GM18502 (cell line): ENCODE data around the gene ADD1.
A peak's percentile ranks its signal among the peaks of the same experiment; 100 is the strongest.
"Not testable (repeated sequence)": the region's sequence is repeated elsewhere in the genome, so short reads cannot be mapped to it uniquely, and the experiment has no call there.

ENCODE experiments used
- ATAC-seq: cut with Tn5 transposase; IDR thresholded peaks from one replicate; pipeline ENCODE4 v1.9.1; 2021; ENCODE audit warnings: mild to moderate bottlenecking; ENCODE audit not compliant: unreplicated experiment, poor library complexity

Gene ADD1

GRCh38 chr4:2930135-2930757, 86.6 kb downstream of the ADD1 start:
- ATAC-seq: no peak

GRCh38 chr4:2930758-2931511, 87.3 kb downstream of the ADD1 start:
- ATAC-seq: no peak

- peak; percentile 40 for ATAC-seq
These were observed 88.1 kb downstream of the ADD1 start for GRCh38 chr4:2931512-2932301.

DNA sequence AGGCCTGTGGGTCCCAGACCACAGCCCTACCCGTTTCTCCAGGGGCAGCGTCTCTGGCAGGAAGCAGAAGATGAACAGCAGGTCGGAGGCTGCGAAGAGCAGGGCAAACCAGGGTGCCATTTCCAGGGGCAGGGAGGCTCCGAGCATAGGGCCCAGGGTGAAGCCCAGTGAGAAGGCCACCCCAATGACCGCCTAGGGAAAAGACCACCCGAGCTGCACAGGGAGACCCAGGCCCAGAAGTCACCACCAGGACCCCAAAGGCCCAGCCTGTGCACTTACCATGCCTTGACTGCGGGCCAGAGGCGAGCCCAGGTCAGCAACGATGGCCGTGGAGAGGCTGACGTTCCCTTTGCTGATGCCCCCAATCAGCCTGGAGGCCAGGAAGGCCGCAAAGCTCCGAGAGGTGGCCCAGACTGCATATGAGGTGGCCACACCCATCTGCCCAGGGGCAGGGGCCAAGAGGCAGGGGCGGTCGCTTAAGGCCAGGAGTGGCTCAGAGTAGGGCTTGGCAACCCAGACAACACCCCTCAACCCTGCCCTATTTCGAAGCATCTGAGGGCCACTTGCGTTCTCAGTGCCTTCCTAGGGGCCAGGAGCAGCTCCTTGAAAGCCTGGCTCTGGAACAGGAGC, 88.8 kb downstream of the ADD1 start:
- ATAC-seq: no peak

DNA sequence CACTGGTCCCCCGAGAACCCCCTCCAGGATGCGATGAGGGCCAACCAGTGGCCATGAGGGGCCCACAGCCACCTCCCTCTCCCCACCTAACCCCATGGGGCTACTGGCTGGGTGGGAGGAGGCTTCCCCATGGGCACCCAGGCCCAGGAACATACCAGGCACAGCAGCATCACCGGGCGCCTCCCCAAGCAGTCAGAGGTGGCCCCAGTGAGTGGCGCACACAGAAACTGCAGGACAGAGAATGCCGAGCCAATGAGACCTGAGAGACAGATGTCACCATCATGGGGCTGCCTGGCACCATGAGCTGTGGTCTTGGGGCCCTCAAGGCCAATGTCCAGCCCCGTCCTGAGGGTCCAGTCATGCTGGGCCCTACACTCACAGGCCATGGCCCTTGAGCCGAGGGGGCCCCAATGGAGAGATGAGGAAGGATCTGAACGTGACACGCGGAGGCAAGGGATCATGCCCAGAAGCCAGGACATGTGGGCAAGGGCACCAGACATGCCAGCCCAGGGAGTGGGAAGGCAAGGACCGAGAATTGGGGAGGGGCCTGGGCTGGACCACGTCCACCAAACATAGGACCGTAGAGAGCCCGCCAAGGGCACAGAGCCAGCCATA, 89.4 kb downstream of the ADD1 start:
- ATAC-seq: no peak

DNA sequence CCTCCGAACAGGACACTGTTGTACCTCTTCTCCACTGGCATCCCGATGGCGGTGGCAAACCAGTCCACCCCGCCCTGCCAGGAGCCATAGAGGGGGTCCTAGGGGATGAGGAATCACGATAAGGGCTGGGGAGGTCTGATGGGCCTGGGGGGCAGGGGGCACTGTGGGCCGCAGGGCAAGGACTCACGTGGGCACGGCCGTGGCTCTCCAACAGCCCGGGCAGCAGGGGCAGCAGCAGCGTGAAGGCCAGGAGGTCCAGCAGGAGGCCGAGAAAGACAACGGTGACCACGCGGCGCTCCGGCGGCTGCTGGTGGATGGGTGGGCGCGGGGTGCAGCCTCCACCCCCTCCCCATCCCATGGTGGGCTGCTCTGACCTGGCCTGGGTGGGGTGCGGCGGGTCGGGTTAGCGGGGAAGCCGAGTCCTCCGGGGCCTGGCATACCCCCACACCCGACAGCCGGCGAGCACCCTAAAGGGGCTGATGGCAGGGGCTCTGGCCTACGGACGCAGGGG, 90.0 kb downstream of the ADD1 start:
- no peak for ATAC-seq

GRCh38 chr4:2934077-2934812, 90.6 kb downstream of the ADD1 start:
- ATAC-seq: no peak

GRCh38 chr4:2934813-2935761, 91.4 kb downstream of the ADD1 start:
- ATAC-seq: peak; percentile 50

DNA sequence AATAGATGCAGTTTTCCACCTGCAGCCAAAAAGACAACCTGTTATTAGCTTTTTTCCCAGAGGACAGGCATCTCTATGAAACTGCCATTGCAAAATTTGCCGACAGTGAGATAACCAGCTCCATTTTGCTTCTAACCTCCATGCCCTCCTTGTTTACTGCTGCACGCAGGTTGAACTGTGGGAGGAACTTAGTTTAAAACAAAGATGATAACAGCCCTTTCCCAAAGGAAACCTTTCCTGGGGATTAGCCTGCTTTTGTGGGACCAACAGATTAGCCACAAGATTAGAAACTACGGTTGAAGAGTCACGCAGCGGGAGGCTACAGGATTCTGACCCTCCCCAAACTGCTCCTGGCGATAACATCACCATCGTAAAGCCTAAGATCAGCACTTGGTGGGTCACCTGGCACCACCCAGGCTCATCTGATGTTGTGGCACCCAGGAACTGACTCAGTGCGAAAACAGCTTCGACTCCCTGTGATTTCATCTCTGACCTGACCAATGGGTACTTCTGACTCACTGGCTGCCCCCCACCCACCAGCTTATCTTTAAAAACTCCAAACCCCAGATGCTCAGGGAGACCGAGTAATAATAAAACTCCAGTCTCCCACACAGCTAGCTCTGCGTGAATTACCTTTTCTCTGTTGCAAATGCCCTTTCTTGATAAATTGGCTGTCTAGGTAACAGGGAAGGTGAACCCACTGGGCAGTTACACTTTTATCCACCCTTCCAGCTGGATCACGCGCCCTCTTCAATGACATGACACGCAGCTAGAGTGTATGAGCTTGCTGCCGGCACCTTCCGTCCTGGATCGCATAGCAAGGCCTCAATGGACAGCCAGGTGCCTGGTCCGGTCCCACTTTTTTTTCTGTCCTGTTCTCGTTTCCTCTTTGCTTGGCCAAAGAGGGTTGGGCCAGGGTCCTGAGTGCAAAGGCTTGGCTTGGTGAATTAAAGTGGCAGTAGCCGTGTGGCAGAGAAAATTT, 92.4 kb downstream of the ADD1 start:
- ATAC-seq: no peak

GRCh38 chr4:2936773-2937145, 93.1 kb downstream of the ADD1 start:
- peak; percentile 41 for ATAC-seq

- ATAC-seq: no peak
These were observed 93.7 kb downstream of the ADD1 start for GRCh38 chr4:2937146-2937857.

DNA sequence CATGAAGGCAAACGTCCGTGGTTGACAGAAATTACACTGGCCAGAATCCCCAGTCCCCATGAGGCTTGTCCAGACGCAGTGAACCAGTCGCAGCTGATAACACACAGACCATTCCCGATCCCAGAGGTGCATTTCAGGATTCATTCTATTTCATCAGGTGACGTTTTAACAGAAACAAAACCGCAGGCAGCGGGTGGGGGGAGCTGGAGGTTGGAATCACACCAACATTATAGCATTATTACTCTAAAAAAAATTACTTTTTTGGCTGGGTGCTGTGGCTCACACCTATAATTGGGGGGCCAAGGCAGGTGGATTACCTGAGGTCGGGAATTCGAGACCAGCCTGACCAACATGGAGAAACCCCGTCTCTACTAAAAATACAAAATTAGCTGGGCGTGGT, 94.3 kb downstream of the ADD1 start:
- ATAC-seq: no peak

DNA sequence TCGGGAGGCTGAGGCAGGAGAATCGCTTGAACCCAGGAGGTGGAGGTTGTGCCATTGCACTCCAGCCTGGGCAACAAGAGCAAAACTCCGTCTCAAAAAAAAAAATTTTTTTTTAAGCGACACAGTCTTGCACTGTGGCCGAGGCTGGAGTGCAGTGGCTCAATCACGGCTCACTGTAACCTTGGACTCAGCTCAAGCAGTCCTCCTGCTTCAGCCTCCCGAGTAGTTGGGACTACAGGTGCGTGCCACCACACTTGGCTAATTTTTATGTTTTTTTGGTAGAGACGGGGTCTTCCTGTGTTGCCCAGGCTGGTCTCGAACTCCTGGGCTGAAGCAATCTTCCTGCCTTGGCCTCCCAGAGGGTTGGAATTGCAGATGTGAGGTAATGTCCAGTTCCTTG, 94.8 kb downstream of the ADD1 start:
- ATAC-seq: not testable (repeated sequence)

GRCh38 chr4:2938906-2939305, 95.3 kb downstream of the ADD1 start:
- no peak for ATAC-seq

- ATAC-seq: no peak
These were observed 96.0 kb downstream of the ADD1 start for GRCh38 chr4:2939383-2940243.
